BE2C (cell line): ENCODE data around the gene ADGRG6.

Source experiments
- DNase-seq: peaks from one replicate; pipeline ENCODE4 v3.0.0-alpha.2; 2020
- H3K27me3 ChIP-seq: fragments of 250-450 bp; sonication (Bioruptor Pico); 2 replicates; pipeline ENCODE4 v1.5.1; 2020; ENCODE audit warnings: mild to moderate bottlenecking
- H3K36me3 ChIP-seq: fragments of 250-450 bp; sonication (Bioruptor Pico); 2 replicates; pipeline ENCODE4 v1.5.1; 2020; ENCODE audit warnings: mild to moderate bottlenecking
- H3K4me1 ChIP-seq: fragments of 250-450 bp; sonication (Bioruptor Pico); 2 replicates; pipeline ENCODE4 v1.5.1; 2020
- H3K4me3 ChIP-seq: 2 replicates; pipeline ENCODE4 v1.5.1; 2011; ENCODE audit warnings: low read depth, low read length
- H3K9me3 ChIP-seq: fragments of 250-450 bp; sonication (Bioruptor Pico); 2 replicates; pipeline ENCODE4 v1.5.1; 2020
- TF ChIP-seq, protein P1 (sequence below): IDR thresholded peaks from 2 replicates; pipeline ENCODE4 v1.5.1; 2012; ENCODE audit warnings: mild to moderate bottlenecking, low read depth, low read length

ADGRG6 gene

DNA sequence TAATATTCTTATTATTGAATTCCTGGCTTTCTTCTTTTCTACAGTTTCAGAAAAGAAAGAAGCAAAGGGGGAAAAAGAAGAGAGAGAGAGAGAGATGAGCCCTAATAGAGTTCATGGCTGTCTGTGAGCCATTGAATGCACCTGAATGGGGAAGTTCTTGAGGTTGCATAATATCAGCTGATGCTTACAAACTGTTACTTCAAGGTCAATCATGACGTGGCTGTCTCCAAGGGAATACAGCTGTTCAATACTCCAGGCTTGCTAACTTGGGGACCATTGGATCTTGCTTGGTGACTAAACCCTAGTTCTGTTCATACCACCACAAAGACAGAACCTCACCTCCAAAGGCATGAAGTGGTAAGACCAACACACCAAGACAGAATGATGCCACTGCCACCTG lies 180.4 kb downstream of the ADGRG6 start:
- Histone ChIP-seq H3K4me1 (no peaks in the 10 kb centered on the region), H3K4me3 (no peak overlapping the region), H3K27me3 (no peaks in the 10 kb centered on the region), H3K9me3 (no peaks in the 10 kb centered on the region), H3K36me3 (no peaks in the 10 kb centered on the region)
- DNase-seq, result no peak
- TF ChIP-seq, protein P1, sequence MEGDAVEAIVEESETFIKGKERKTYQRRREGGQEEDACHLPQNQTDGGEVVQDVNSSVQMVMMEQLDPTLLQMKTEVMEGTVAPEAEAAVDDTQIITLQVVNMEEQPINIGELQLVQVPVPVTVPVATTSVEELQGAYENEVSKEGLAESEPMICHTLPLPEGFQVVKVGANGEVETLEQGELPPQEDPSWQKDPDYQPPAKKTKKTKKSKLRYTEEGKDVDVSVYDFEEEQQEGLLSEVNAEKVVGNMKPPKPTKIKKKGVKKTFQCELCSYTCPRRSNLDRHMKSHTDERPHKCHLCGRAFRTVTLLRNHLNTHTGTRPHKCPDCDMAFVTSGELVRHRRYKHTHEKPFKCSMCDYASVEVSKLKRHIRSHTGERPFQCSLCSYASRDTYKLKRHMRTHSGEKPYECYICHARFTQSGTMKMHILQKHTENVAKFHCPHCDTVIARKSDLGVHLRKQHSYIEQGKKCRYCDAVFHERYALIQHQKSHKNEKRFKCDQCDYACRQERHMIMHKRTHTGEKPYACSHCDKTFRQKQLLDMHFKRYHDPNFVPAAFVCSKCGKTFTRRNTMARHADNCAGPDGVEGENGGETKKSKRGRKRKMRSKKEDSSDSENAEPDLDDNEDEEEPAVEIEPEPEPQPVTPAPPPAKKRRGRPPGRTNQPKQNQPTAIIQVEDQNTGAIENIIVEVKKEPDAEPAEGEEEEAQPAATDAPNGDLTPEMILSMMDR, result no peak

DNA sequence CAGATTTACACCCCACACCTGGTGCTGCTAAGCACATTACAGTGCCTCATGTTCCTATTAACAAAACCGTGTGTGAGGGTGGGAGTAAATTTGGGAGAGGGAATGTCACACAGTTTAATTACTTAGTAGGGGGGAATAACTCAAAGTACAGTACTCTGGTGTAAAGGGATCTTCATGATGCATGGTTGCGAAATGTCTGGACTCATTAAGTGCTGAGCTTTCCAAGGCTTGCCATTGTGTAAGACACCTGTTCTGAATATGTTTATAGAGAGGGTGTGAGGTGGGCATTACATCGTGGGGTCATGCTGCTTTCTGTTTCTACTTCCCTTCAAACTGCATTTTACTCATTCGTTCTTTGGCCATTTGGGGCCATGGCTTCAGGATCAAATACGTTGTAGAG lies 181.2 kb downstream of the ADGRG6 start:
- no peak for DNase-seq
- H3K27me3 ChIP-seq, result no peaks in the 10 kb centered on the region
- H3K4me1 ChIP-seq, result no peaks in the 10 kb centered on the region
- H3K36me3 ChIP-seq, result no peaks in the 10 kb centered on the region
- no peaks in the 10 kb centered on the region for H3K9me3 ChIP-seq
- no peak overlapping the region for H3K4me3 ChIP-seq
- TF ChIP-seq, protein P1, result no peak

DNA sequence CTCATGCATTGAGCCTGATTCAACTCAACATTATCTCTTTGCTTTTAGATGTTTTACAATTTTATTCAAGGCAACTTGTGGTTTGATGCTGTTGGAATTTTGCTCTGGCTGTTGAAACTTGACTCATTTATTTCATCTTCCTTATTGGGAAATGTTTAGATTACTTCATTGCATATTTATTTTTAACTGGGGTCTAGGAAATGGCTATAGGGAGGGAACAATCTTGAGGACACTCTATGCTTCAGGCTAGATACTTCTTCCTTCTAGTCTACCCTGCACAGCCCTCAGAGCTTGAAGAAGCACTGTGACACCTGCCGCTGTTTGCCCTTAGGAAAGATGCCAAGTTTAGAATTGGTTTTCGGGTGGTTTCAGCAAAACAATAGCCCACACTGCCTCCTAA lies 183.4 kb downstream of the ADGRG6 start:
- H3K36me3 ChIP-seq, result no peaks in the 10 kb centered on the region
- H3K4me3 ChIP-seq, result no peak overlapping the region
- no peaks in the 10 kb centered on the region for H3K4me1 ChIP-seq
- DNase-seq, result no peak
- no peaks in the 10 kb centered on the region for H3K9me3 ChIP-seq
- TF ChIP-seq, protein P1, result no peak
- no peaks in the 10 kb centered on the region for H3K27me3 ChIP-seq

DNA sequence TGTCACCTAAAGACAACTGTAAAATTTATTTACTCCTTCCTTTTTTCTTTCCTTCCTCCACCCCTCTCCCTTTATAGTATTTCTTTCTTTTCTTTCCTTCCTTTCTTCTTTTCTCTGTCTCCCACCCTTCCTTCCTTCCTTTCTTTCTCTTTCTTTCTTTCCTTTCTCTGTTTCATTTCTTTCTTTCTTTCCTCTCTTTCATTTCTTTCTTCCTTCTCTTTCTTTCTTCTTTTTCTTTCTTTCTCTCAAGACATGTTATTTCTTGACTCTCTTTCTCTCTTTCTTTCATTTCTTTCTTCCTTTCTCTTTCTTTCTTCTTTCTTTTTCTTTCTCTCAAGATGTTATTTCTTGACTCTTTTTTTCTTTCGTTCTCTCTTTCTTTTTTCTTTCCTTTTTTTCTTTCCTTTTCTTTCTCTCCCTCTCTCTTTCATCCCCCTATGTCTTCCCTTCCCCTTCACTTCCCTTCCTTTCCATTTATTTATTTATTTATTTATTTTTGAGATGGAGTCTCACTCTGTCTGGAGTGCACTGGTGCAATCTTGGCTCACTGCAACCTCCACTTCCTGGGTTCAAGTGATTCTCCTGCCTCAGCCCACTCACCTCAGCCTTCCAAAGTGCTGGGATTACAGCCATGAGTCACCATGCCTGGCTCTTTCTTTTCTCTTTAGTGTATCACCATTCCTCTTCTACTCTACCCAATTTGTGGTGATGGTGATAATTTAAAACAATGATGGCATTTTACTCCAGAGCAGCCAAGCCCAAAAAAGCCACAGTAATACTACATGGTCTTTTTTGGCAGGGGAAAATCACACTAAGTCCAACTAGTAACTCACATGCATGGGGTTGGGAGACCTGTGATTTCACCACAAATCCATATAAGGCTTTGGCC lies 188.2 kb downstream of the ADGRG6 start:
- no peaks in the 10 kb centered on the region for H3K36me3 ChIP-seq
- H3K4me3 ChIP-seq, result no peak overlapping the region
- H3K27me3 ChIP-seq, result no peaks in the 10 kb centered on the region
- H3K9me3 ChIP-seq, result no peaks in the 10 kb centered on the region
- TF ChIP-seq, protein P1, result no peak
- H3K4me1 ChIP-seq, result no peaks in the 10 kb centered on the region
- DNase-seq, result no peak
